ENCODE data around the gene TXNRD1.

Gene TXNRD1

GRCh38 chr12:104340177-104340576 lies 124.6 kb downstream of the TXNRD1 start:
- TF ChIP-seq CTCF (IDR thresholded peaks at IDR 0.05; ENCODE audit: low read depth, low read length): no peak
- TF ChIP-seq EZH2phosphoT487 (IDR thresholded peaks at IDR 0.05; ENCODE audit: low read depth): no peak
- Histone ChIP-seq H3K9me3 (ENCODE audit: insufficient read depth, low read length) (no peaks in the 10 kb centered on the region), H2AFZ (ENCODE audit: low read depth, low read length) (no peak overlapping the region), H3K4me2 (ENCODE audit: low read length) (no peak overlapping the region), H3K79me2 (ENCODE audit: low read length) (peaks cover 3% of the 10 kb centered on the region; the same call in 1 of the 2 replicates), H3K27me3 (ENCODE audit: low read depth, low read length) (no peaks in the 10 kb centered on the region), H4K20me1 (ENCODE audit: insufficient read depth, low read length) (no peaks in the 10 kb centered on the region), H3K36me3 (replicated peaks; ENCODE audit: low read depth, low read length) (peaks cover 55% of the 10 kb centered on the region), H3K4me3 (ENCODE audit: low read length) (no peak overlapping the region), H3K27ac (ENCODE audit: low read length) (no peak overlapping the region), H3K4me1 (ENCODE audit: low read length) (no peaks in the 10 kb centered on the region), H3K9ac (ENCODE audit: low read length) (no peak overlapping the region)

- no peaks in the 10 kb centered on the region for H3K27me3 ChIP-seq (ENCODE audit: low read depth, low read length)
- peaks cover 50% of the 10 kb centered on the region for H3K36me3 ChIP-seq (replicated peaks; ENCODE audit: low read depth, low read length)
- H3K9ac ChIP-seq (ENCODE audit: low read length): no peak overlapping the region
- TF ChIP-seq CTCF (IDR thresholded peaks at IDR 0.05; ENCODE audit: low read depth, low read length) (no peak), EZH2phosphoT487 (IDR thresholded peaks at IDR 0.05; ENCODE audit: low read depth) (no peak)
- H3K9me3 ChIP-seq (ENCODE audit: insufficient read depth, low read length): no peaks in the 10 kb centered on the region
- H3K4me2 ChIP-seq (ENCODE audit: low read length): no peak overlapping the region
- no peaks in the 10 kb centered on the region for H4K20me1 ChIP-seq (ENCODE audit: insufficient read depth, low read length)
- no peaks in the 10 kb centered on the region for H3K4me1 ChIP-seq (ENCODE audit: low read length)
- H2AFZ ChIP-seq (ENCODE audit: low read depth, low read length): no peak overlapping the region
- no peak overlapping the region for H3K4me3 ChIP-seq (ENCODE audit: low read length)
- no peak overlapping the region for H3K27ac ChIP-seq (ENCODE audit: low read length)
- peaks cover 3% of the 10 kb centered on the region; the same call in 1 of the 2 replicates for H3K79me2 ChIP-seq (ENCODE audit: low read length)
Measured at GRCh38 chr12:104340925-104341611, 125.5 kb downstream of the TXNRD1 start.

GRCh38 chr12:104342147-104342546 lies 126.6 kb downstream of the TXNRD1 start:
- H3K9me3 ChIP-seq (ENCODE audit: insufficient read depth, low read length): no peaks in the 10 kb centered on the region
- no peaks in the 10 kb centered on the region for H3K4me1 ChIP-seq (ENCODE audit: low read length)
- no peak for TF ChIP-seq CTCF (IDR thresholded peaks at IDR 0.05; ENCODE audit: low read depth, low read length)
- no peak for TF ChIP-seq EZH2phosphoT487 (IDR thresholded peaks at IDR 0.05; ENCODE audit: low read depth)
- H2AFZ ChIP-seq (ENCODE audit: low read depth, low read length): no peak overlapping the region
- H4K20me1 ChIP-seq (ENCODE audit: insufficient read depth, low read length): no peaks in the 10 kb centered on the region
- no peak overlapping the region for H3K27ac ChIP-seq (ENCODE audit: low read length)
- no peak overlapping the region for H3K9ac ChIP-seq (ENCODE audit: low read length)
- no peak overlapping the region for H3K4me3 ChIP-seq (ENCODE audit: low read length)
- peaks cover 3% of the 10 kb centered on the region; the same call in 1 of the 2 replicates for H3K79me2 ChIP-seq (ENCODE audit: low read length)
- no peaks in the 10 kb centered on the region for H3K27me3 ChIP-seq (ENCODE audit: low read depth, low read length)
- H3K4me2 ChIP-seq (ENCODE audit: low read length): no peak overlapping the region
- peaks cover 45% of the 10 kb centered on the region for H3K36me3 ChIP-seq (replicated peaks; ENCODE audit: low read depth, low read length)

- Histone ChIP-seq H4K20me1 (ENCODE audit: insufficient read depth, low read length) (no peaks in the 10 kb centered on the region), H3K4me3 (ENCODE audit: low read length) (no peak overlapping the region), H3K9me3 (ENCODE audit: insufficient read depth, low read length) (no peaks in the 10 kb centered on the region), H3K27ac (ENCODE audit: low read length) (no peak overlapping the region), H3K4me1 (ENCODE audit: low read length) (no peaks in the 10 kb centered on the region), H2AFZ (ENCODE audit: low read depth, low read length) (no peak overlapping the region), H3K27me3 (ENCODE audit: low read depth, low read length) (no peaks in the 10 kb centered on the region), H3K9ac (ENCODE audit: low read length) (no peak overlapping the region), H3K36me3 (replicated peaks; ENCODE audit: low read depth, low read length) (peaks cover 47% of the 10 kb centered on the region), H3K4me2 (ENCODE audit: low read length) (no peak overlapping the region), H3K79me2 (ENCODE audit: low read length) (peaks cover 3% of the 10 kb centered on the region; the same call in 1 of the 2 replicates)
- no peak for TF ChIP-seq CTCF (IDR thresholded peaks at IDR 0.05; ENCODE audit: low read depth, low read length)
Measured at GRCh38 chr12:104342635-104343249, 127.2 kb downstream of the TXNRD1 start.

Data from OCI-LY3 (cell line).